ENCODE data around the gene ITSN2.
"Not testable (repeated sequence)": the region's sequence is repeated elsewhere in the genome, so short reads cannot be mapped to it uniquely, and the experiment has no call there.

Gene ITSN2

DNA sequence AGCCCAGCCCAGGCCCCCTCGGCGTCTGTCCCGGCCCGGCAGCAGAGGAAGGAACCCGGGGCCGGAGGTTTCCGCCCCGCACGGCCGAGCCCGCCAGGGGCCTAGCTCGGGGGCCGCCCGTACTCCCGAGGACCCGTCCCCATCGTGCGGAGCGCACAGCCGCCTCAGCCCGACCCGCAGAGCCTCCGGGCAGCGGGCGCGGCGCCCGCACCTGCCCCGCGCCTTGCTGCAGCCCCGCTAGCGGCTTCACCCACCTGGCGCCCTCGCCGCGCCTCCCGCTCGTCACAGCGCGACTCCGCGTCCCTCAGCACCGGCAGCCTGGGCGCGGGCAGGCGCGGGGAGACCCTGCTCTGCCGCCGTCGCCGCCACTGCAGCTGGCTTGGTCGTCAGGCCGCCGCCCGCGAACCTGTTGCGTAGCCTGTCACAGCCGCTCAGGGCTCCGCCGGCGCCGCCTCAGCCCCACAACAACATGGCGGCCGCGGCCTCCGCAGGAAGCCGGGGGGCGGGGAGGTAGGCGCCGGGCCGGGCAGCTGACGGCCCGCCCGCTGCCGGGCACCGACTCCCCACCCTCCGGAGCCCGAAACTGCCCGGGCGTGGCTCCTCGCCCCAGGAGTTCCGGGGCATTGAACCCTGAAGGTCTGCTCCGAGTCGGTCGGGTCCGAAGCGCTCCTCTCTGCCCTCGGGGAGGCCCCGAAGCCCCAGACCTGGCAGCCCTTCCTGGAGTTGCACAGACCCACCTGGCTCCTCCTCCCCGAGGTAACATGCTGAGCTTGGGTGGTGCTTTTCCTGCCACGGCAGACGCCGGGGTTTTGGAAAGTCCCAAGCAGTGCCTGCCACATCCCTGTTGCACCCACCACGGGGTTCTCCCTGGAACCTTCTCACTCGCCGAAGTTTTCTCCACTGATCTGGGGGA, at the start of gene ITSN2:
Gene ITSN2, minus strand, starts transcription at position 487 of the 913 bp plus-strand sequence. CDS start 32,454 bp downstream, outside the sequence.
- peak; percentile 80 for DNase-seq

GRCh38 chr2:24409171-24409570, 48.8 kb upstream of the ITSN2 start:
- DNase-seq = no peak

DNA sequence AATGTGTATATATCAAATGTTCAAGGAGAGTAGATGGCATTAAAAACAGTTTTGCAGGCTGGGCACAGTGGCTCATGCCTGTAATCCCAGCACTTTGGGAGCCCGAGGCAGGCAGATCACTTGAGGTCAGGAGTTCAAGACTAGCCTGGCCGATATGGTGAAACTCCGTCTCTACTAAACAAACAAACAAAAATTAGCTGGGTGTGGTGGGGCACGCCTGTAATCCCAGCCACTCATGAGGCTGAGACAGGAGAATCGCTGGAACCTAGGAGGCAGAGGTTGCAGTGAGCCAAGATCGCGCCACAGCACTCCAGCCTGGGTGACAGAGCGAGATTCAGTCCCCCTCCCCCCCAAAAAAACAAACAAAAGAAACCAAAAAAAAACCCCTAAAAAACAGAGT, 48.4 kb upstream of the ITSN2 start:
- not testable (repeated sequence) for DNase-seq

- DNase-seq = no peak
Observed at GRCh38 chr2:24404491-24404921, 44.2 kb upstream of the ITSN2 start.

- DNase-seq = no peak
Observed at GRCh38 chr2:24403832-24404212, 43.5 kb upstream of the ITSN2 start.

GRCh38 chr2:24403168-24403831, 43.0 kb upstream of the ITSN2 start:
- DNase-seq = no peak

- DNase-seq = no peak
Observed at GRCh38 chr2:24402242-24403097, 42.1 kb upstream of the ITSN2 start.

DNA sequence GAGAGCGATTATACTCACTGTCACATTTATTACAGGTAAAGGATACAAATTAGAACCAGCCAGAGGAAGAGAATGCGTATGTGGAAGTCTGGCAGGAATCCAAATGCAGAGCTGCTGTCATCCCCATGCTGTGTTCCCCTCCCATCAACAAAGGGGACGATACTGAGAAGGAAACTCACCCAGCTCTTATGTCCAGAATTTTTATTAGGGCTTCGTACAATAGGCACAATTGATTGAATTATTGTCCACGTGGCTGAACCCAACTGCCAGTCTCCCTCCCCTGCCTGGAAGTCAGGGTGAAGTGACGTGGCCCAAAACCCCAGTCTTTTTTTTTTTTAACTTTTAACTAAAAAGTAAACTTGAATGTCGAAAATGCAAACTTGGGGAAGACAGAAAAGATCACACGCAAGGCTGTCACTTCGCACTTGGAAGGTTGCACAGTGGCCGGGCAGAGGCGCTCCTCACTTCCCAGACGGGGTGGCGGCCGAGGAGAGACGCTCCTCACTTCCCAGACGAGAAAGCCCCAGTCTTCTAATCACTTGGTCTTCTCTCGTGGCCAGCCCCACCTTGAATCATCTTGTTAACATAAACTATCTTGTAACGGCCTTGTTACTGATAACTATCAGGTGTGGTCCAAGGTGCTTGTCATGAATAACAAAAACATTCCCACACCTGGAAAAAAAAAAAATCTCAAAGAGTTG, 40.0 kb upstream of the ITSN2 start:
- no peak for DNase-seq

GRCh38 chr2:24399434-24400206, 39.3 kb upstream of the ITSN2 start:
- no peak for DNase-seq

- no peak for DNase-seq
Observed at GRCh38 chr2:24394998-24395397, 34.7 kb upstream of the ITSN2 start.

GRCh38 chr2:24392542-24393059, 32.3 kb upstream of the ITSN2 start:
- no peak for DNase-seq

DNA sequence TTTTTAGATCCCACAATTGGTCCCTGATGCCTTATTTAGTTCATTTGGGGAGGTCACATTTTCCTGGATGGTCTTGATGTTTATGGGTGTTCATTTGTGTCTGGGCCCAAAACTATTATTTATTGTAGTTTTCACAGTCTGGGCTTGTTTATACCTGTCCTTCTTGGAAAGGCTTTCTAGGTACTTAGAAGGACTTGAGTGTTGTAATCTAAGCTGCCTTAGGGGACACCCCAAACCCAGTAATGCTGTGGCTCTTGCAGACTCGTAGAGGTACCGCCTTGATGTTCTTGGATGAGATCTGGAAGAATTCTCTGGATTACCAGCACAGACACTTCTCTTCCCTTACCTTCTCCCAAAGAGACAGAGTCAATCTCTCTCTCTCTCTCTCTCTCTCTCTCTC, 25.0 kb upstream of the ITSN2 start:
- no peak for DNase-seq

DNA sequence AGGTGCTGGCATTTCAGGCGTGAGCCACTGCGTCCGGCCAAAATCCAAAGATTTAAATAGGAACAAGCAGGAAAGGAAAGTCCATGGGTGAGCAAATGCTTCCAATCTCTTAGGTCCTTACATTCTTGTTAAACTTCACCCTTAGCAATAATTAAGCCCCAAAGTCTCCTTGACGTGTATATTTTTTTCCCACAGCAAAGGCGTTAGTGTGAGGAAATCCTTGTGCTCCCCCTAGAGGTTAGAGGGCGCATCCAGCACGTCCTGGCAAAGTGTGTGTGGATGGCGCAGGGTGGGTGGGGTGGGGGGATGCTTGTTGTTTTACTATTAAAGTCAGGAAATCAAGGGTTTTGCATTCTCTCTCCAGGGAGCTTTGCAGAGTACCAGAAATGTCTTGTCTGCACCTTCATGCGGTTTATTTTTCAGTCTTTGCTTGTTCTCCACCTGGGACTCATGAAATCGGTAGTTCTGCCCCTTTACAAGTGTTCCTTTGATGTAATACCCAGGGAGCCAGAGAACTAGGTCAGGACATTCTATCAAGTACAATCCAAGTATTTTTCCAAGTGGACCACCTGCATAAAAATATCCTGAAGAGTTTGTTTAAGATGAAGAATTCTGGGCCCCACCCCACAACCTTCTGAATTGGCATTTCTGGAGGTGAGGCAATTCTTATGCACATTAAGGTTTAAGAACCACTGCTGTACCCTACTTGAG, 22.2 kb upstream of the ITSN2 start:
- no peak for DNase-seq

GRCh38 chr2:24380820-24381219, 20.5 kb upstream of the ITSN2 start:
- DNase-seq = no peak

DNA sequence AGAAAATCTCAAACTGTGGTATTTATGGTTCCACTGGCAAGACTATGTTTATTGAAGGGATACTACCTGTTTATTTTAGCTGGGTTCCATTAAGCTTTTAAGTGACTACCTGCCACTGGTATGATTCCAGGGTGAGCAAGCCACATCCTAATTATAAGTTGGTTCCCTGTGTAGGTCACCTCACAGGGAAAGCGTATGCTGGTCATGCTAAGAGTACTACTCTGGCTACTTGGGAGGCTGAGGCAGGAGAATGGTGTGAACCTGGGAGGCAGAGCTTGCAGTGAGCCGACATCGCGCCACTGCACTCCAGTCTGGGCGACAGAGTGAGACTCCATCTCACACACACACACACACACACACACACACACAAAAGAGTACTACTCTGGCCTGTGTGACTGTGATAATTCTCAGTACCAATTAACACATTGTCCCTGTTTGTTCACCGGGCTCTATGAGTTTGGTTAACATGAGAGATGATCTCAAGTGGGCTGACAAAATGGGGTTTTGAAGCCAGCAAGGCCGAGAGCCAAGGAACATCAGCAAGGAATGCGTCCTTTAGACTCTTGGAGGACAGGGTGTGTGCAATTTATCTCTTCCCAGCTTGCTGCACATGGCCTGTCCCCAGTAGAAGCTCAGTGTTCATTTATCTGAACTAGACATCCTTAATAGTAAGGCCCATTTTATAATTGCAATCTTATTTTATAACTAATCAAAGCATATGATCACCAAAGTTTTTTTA, 15.2 kb upstream of the ITSN2 start:
- no peak for DNase-seq

DNA sequence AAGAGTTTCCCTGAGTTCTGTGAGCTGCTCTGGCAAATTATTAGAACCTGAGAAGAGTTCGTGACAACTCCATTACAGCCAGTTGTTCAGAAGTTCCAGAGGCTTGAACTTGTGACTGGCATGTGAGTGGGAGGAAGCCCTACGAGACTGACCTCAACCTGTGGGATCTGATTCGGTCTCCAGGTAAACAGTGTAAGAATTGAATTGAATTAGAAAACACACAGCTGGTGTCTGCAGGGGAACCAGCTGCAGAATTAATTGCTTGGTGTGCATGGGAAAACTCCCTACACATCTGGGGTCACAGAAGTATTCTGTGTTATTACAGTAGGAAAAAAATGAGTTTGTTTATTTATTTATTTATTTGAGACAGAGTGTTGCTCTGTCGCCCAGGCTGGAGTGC, 14.0 kb upstream of the ITSN2 start:
- no peak for DNase-seq

- DNase-seq = no peak
Observed at GRCh38 chr2:24372033-24372432, 11.7 kb upstream of the ITSN2 start.

DNA sequence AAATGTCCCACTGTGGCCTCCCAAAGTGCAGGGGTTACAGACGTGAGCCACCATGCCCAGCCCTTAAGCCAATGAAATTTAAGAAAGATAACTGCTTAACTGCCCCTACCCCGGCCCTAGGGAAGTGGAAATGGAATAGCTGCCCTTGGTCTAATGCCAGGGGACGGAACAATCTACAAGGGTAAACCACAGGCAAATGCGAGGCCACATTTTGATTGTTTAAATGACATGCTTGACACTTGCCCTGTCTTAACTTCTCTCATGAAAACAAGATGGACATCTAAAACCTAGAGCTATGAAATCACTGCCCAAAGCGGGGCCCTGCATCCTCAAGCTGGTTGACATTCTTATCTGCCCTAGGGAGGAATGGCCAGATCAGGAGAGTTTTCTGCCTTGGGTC, 5.5 kb upstream of the ITSN2 start:
- DNase-seq = no peak

- DNase-seq = no peak
Observed at GRCh38 chr2:24365051-24365450, 4.7 kb upstream of the ITSN2 start.

GRCh38 chr2:24363301-24363700, 3.0 kb upstream of the ITSN2 start:
- DNase-seq = no peak

All from NK-92 treated with Interleukin-12 subunit alpha and Interleukin-12 subunit beta, amount 100 ng/mL, for 24 hours (cell line).